MCF 10A (cell line): ENCODE results near the gene FGFR4. TPM values are rescaled to one million over a fixed set of nuclear protein-coding genes. Genes with fewer than 3 reads are reported as not detected.

Experiments used
- BruUV-seq: library from RNA; stranded (reverse); fragments of 400-500 nt; replicated peaks from 2 replicates; lab custom pipeline; 2021; lab: Mats Ljungman, UMichigan
- CTCF ChIA-PET: fragments of 300-600 bp; sonication (Branson Sonifier 250); formaldehyde crosslinking; extraction: SDS; loops from one replicate; lab custom pipeline; 2021; ENCODE audit warnings: antibody characterized with exemption, inconsistent platforms; lab: Yijun Ruan, JAX
- POLR2A ChIA-PET: fragments of 300-600, 350-650 bp; sonication (Branson Sonifier 250); formaldehyde crosslinking; extraction: SDS; loops from one replicate; lab custom pipeline; 2020; ENCODE audit warnings: antibody characterized with exemption, inconsistent platforms; lab: Yijun Ruan, JAX
- DNase-seq: peaks from one replicate; pipeline ENCODE4 v3.0.0-alpha.2; 2018; ENCODE audit not compliant: unreplicated experiment
- H3K27ac Mint-ChIP-seq: one replicate; pipeline ENCODE4 v1.8.0; 2022; ENCODE audit warnings: mild to moderate bottlenecking, low read depth, mixed read lengths; ENCODE audit not compliant: unreplicated experiment
- H3K27me3 Mint-ChIP-seq: one replicate; pipeline ENCODE4 v1.8.0; 2022; ENCODE audit warnings: mixed read lengths; ENCODE audit not compliant: insufficient read depth, unreplicated experiment
- H3K36me3 Mint-ChIP-seq: one replicate; pipeline ENCODE4 v1.8.0; 2022; ENCODE audit warnings: mild to moderate bottlenecking, moderate library complexity, mixed read lengths; ENCODE audit not compliant: insufficient read depth, unreplicated experiment
- H3K4me1 Mint-ChIP-seq: one replicate; pipeline ENCODE4 v1.8.0; 2022; ENCODE audit warnings: mixed read lengths; ENCODE audit not compliant: insufficient read depth, unreplicated experiment
- H3K4me3 Mint-ChIP-seq: one replicate; pipeline ENCODE4 v1.8.0; 2022; ENCODE audit warnings: mild to moderate bottlenecking, moderate library complexity, mixed read lengths; ENCODE audit not compliant: unreplicated experiment
- H3K9me3 Mint-ChIP-seq: one replicate; pipeline ENCODE4 v1.8.0; 2022; ENCODE audit warnings: mixed read lengths; ENCODE audit not compliant: unreplicated experiment
- CTCF ChIP-seq: fragments of 200-600 bp; IDR thresholded peaks from one replicate; pipeline ENCODE4 v1.8.0; 2022; ENCODE audit warnings: antibody characterized with exemption, mild to moderate bottlenecking; ENCODE audit not compliant: unreplicated experiment
- intact Hi-C: fragments of 100-400 bp; cut with micrococcal nuclease; formaldehyde crosslinking; loops from 2 replicates; pipeline ENCODE4 v1.14.1; 2022
- total RNA-seq: library from RNA; stranded (reverse); gene quantifications from 2 replicates; pipeline ENCODE4 v1.2.3, GENCODE V29; 2022

FGFR4 gene
- total RNA-seq, 1 experiment from 2014 or later: 1.8 TPM

- Mint-ChIP-seq H3K36me3 (no peaks in the 10 kb centered on the region), H3K27ac (no peak overlapping the region), H3K4me1 (no peaks in the 10 kb centered on the region), H3K27me3 (peaks cover 17% of the 10 kb centered on the region), H3K9me3 (no peaks in the 10 kb centered on the region), H3K4me3 (no peak overlapping the region)
- BruUV-seq: no TSS peak
- POLR2A ChIA-PET: no interaction called here
- CTCF ChIA-PET: interaction anchor here (0.6 to 1.1 kb wide), 3 partner anchors 8 to 54 kb away, joined by 3 to 4 read pairs (median 3); no protein-coding TSS in a partner anchor
- no peak for TF ChIP-seq CTCF
- intact Hi-C loops: no loop called here
- DNase-seq: no peak
Observed at GRCh38 chr5:177105691-177106476, 19.2 kb downstream of the FGFR4 start.

- TF ChIP-seq CTCF: no peak
- CTCF ChIA-PET: interaction anchor here (0.6 to 1.1 kb wide), 7 partner anchors 10 to 447 kb away, joined by 3 to 4 read pairs (median 3); no protein-coding TSS in a partner anchor
- POLR2A ChIA-PET: no interaction called here
- BruUV-seq: no TSS peak
- H3K4me3 Mint-ChIP-seq: no peak overlapping the region
- no peak for DNase-seq
- H3K9me3 Mint-ChIP-seq: no peaks in the 10 kb centered on the region
- H3K27me3 Mint-ChIP-seq: peaks cover 11% of the 10 kb centered on the region
- no peaks in the 10 kb centered on the region for H3K4me1 Mint-ChIP-seq
- intact Hi-C loops: no loop called here
- no peaks in the 10 kb centered on the region for H3K36me3 Mint-ChIP-seq
- H3K27ac Mint-ChIP-seq: no peak overlapping the region
Observed at GRCh38 chr5:177107159-177107558, 20.4 kb downstream of the FGFR4 start.

- peaks cover 11% of the 10 kb centered on the region for H3K27me3 Mint-ChIP-seq
- H3K36me3 Mint-ChIP-seq: no peaks in the 10 kb centered on the region
- H3K4me3 Mint-ChIP-seq: no peak overlapping the region
- DNase-seq: no peak
- no peak for TF ChIP-seq CTCF
- H3K4me1 Mint-ChIP-seq: peaks cover 4% of the 10 kb centered on the region
- ChIA-PET POLR2A (no interaction called here), CTCF (interaction anchor here (1.7 to 8.1 kb wide), 6 partner anchors 21 to 450 kb away, joined by 4 to 235 read pairs (median 86); partner anchors contain the start of genes FGFR4 and NSD1)
- H3K27ac Mint-ChIP-seq: no peak overlapping the region
- intact Hi-C loops: loop anchor here (5.0 kb wide), 2 partner anchors 392 to 538 kb away; no protein-coding TSS in a partner anchor
- H3K9me3 Mint-ChIP-seq: no peaks in the 10 kb centered on the region
- BruUV-seq: no TSS peak
Observed at GRCh38 chr5:177109810-177110209, 23.1 kb downstream of the FGFR4 start.

GRCh38 chr5:177111720-177112394 lies 25.1 kb downstream of the FGFR4 start:
- H3K27me3 Mint-ChIP-seq: peaks cover 10% of the 10 kb centered on the region
- TF ChIP-seq CTCF: peak; percentile 99
- no peaks in the 10 kb centered on the region for H3K9me3 Mint-ChIP-seq
- peaks cover 4% of the 10 kb centered on the region for H3K4me1 Mint-ChIP-seq
- CTCF ChIA-PET: interaction anchor here (0.5 to 8.1 kb wide), 64 partner anchors 9 to 1552 kb away, joined by 3 to 235 read pairs (median 4); partner anchors contain the start of genes FGFR4, GRK6, MXD3 and NSD1
- no peak overlapping the region for H3K4me3 Mint-ChIP-seq
- peak; percentile 62 for DNase-seq
- POLR2A ChIA-PET: interaction anchor here (0.5 to 1.2 kb wide), 4 partner anchors 21 to 966 kb away, joined by 3 to 4 read pairs (median 3); partner anchors contain the start of gene NSD1
- H3K36me3 Mint-ChIP-seq: no peaks in the 10 kb centered on the region
- H3K27ac Mint-ChIP-seq: no peak overlapping the region
- intact Hi-C loops: loop anchor here (1.0 to 5.0 kb wide), 4 partner anchors 40 to 540 kb away; no protein-coding TSS in a partner anchor
- BruUV-seq: no TSS peak
